NOMO-1 (cell line): ENCODE results near the gene EIF5B.

Experiments
- DNase-seq, 2 experiments: peaks; one replicate each; lab custom pipeline; 2025; ENCODE audit not compliant: unreplicated experiment in 2 of 2; lab: John Stamatoyannopoulos, UW

EIF5B gene

DNA sequence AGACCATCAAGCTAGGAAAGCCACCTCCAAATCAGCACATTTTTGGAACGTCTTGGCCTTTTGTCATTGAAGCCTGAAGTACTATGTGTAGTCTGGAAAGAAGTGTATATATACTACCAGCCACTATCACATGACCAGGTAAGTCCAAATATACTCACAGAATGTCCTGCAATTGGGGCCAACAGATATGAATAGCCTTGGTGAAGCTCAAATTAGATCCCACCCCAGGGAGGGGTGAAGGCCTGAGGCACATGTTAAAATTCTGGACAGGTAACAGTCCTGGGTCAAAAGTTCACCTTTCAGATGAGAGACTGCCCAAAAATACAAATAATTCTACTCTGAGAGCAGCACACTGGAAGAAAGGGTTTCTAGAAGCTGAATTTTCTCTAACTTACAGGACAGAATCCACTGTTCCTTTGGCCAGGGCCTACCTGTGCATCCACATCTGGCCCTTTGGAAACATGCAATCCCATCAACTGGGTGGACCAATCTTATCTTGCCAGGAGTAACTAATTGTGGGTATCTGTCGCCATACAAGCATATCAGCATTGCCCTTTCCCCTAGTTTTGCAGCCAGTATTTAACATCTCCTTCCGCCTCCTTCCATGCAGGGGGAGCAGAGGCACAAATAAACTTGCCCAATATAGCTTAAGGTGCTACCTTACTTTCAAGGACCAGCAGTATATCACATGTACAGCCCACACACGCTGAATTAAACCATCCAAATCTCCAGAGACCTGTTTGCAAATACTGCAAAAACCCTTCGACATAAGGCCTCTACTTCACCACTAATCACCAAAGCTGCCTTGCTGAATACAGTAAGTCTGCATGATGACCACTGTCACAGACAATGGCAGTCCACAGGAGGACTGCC lies 67.8 kb downstream of the EIF5B start:
- no peak for DNase-seq

DNA sequence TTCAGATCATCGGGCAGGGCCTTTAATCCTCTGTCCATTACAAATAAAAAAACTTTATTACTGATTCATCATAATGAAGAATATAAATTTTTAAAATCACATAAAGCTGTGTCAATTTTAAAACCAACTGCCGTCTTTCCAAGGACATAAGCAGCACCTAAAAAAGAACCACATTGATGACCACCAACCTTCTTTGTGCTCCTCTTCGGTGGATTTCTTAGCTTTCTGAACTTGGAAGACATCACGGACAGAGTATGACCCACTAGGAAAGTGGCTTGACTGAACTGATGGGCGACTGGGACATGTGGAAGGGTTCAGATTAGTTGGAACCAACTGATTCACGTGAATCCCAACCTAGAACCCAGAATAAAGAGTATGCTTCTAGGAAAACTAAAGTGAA lies 68.9 kb downstream of the EIF5B start:
- no peak for DNase-seq

DNA sequence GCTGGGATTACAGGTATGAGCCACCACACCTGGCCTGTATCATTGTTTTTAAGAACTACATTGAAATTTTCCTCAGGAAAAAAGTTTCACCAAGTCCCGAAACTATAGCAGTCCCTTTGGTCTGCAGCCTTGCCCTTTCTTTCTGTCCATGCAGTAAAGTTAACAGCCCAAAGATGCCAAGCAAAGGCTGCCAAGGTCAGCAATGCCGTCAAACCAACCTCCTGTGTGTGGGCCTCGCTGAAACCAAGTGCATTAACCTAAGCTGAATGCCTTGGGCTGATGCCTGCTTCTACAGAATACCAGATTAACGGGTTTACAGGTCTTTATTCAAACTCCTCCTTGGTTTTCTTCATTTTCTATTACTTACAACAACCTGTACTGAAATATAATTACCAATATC lies 73.1 kb downstream of the EIF5B start:
- no peak for DNase-seq

DNA sequence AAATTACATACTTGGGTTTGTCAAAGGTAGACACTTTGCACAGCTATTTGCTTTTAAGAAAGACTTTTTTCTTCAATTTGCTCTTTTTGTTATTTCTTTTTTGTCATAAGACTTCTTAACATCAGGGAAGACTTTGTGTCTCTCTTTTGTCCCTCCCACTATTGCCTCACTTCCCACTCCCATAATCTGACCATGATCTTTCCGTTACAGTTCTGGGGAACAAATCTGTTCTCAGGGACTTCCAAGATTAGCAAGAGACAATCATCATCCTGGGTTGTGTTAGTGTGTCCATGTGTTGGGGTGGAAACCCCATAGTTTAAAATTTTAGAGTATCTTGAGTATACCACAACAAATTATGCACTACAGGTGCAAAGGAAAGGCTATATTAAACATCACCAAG lies 77.4 kb downstream of the EIF5B start:
- DNase-seq: no peak

DNA sequence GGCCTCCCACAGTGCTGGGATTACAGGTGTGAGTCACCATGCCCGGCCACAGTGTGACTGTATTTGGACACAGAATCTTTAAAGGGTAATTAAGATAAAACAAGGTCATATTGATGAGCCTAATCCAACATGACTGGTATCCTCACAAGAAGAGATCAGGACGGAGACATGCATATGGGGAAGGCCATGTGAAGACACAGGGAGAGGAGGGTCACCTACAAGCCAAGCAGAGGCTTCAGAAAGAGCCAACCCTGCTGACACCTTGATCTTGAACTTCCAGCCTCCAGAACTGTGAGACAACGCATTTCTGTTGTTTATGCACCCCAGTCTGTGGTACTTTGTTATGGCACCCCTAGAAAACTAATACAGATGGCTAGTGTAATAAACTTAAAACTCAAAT lies 80.2 kb downstream of the EIF5B start:
- DNase-seq: no peak

DNA sequence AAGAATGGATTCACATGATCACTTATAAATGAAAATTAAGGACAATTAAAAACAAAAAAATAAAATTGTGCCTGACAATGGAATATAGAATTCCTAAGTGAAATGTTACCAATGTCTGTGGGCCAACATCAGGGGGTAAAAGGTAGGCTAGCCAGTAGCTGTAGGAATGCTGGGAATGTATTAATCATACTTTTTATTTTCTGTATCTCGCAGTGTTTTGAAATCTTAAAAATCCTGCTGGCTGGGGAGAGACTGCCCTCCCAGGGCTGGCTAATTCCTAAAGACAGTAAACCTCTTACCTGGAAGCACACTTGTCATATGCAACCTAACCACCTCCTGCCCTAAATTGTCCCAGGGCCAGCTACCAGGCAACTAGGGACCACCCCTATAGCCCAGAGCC lies 82.8 kb downstream of the EIF5B start:
- DNase-seq: no peak

DNA sequence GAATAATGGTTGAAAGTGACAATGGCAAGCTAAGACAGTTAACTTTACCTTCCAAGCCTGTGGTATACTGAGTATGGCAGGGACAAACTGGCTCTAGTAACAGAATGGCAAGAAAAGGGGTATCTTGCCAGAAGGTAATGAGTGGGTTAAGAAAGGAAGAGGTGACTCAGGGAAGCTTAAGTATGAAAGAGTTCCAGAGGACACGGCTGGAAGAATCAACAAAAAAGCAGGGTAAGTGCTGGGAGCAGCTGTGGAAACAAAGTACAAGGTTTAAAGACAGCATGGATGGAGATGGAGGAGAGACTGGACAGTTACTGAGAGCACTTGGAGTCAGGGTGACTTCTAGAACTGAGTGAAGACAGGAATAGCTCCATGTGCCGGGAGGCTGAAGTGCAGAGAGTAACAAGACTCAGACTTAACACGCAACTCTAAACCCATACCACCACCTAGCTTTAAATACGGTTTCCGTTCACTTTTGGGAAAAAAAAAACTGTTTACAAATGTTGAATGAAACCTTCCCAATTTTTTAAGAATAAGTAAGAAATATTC lies 83.6 kb downstream of the EIF5B start:
- DNase-seq: no peak

DNA sequence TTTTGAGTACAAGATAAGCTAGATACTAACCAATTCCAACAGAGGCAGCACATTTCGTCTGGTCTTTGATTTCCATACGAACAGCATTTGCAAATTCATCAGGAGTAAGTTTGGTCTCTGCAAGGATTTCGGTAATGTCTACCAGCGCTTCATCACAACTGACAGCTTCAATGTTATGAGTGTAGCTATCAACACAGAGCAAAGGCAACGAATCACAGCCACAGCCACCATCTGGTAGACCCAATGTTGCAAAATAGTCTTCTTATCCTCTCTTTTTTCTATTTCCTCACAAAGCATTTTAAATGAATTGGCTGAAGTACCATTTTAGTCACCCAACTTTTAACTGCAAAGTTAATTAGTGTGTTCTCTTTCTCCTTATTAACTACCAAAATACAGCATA lies 84.3 kb downstream of the EIF5B start:
- no peak for DNase-seq

DNA sequence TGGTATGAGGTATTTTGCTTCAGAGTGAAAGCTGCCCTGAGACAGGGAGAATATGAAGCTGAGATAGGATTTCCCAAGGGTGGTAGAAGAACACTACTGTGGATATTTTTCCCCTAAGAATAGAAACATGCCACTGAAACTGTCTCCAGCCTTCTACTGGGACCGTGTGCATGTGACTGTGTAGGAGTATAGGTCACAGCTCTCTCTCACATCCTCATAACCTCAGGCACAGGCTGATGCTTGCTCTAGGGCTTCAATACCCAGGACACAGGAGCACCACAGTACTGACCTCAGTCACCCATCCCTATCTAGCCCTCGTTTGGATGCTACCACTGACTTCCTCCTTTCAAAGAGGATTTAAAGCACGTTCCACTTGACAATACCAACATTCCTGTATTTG lies 85.4 kb downstream of the EIF5B start:
- DNase-seq: no peak

DNA sequence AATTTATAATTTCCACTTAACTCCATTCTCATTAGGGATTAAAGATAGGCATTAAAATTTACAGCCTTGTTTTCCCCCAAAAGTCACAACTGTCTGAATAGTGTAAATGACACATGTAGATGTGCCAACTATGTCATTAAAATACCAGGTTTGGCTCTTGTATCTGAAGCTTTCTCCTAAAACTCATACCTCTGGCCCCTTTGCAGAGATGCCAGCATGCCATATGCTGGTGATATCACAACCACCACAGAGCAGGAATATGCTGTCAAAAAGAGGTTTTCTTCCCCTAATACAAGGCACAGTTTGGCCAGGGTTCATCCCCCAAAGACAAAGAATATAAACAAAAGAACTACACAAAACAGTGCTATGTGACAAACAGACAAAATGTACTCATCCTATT lies 87.2 kb downstream of the EIF5B start:
- no peak for DNase-seq

DNA sequence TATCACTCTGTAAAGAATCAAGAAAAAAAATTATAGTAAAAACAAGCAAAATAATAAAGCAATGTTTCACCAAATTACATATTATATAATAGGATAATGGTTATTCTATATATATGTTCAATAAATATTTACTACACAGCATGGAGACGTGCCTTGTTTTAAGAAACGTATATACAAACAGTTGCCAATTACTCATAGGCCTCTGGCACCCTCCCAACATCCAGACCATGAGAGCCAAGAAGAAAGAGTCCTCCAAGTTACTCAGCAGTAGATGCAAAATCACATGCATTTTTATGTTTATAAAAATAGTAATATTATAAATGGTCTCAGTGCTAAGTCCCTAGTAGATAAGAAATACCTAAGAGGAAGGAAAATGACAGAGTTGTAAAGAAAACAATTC lies 87.8 kb downstream of the EIF5B start:
- no peak for DNase-seq

DNA sequence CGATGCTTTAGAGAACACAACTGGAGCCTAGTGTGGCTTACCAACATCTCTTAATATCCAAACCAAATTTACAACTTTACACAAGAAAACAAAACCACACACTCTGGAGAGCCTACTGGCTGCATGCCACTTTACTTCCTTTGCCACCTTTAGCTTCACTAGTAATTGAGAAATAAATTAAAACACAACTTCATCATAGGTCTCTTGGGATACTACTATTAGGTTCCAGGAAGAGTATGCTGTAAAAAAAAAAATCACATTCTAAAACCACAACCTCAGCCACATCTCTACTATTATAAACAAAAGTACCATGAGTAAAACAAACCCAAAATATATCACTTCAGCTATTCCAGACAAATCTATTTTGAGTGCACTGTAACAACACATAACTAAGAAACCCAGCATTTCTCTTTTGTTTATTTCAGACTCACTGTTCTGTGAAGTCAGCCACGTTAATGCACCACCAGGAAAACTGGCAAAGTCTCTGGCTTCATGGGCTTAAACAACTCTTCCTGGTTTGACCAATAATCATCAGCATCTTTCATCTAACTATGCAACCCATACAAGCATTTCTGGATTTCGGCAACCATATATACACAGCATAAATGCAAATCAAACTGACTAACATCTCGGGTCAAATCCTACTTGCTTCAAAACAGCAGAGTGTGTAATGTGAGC lies 93.6 kb downstream of the EIF5B start:
- no peak for DNase-seq

DNA sequence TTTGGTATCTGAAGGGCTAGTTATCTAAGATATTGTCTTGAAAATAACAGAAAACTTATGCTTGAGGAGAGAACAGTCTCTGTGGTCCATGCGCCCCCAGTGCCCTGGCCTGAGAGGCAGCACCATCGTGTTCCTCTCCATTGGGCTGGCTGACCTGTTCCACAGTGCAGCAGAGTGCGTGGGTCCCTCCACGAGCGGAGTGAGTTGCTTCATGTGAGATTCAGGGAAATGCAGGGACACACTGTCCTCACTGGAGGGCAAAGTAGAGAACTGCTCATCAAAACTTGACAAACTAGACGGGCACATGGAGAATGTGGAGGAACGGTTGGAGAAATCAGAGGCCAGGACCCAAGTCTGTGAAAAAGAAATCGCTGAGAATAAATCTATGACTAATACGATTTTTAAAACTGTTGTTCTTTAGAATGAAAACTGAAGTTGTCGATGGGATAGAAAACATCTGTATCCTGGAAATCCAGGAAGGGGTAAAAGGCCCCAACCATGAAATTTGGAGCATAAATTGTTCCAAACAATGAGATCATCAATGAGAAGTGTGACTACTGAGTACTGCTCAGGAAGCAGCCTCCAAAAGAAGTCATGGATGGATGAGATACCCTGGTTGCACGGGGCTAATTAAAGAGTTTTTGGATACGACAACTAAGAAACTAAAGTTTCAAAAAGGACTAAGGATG lies 94.5 kb downstream of the EIF5B start:
- no peak for DNase-seq

DNA sequence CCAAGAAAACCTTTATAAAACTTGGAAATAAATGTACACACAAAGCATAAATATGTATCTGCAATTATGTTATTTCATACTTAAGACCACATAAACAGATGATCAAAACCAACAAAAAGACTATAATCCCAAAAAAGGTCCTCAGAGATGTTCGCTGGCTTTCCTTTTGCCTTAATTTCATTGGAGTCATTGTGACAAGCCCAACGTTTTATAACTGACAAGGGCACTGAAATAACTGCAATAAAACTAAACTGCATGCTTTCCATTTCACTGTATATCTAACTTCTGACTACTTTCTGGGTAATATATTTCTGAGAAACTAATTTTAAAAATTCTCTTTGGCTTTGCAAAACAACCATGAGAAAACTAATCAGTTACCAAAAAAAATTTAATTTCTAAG lies 96.2 kb downstream of the EIF5B start:
- DNase-seq: no peak

DNA sequence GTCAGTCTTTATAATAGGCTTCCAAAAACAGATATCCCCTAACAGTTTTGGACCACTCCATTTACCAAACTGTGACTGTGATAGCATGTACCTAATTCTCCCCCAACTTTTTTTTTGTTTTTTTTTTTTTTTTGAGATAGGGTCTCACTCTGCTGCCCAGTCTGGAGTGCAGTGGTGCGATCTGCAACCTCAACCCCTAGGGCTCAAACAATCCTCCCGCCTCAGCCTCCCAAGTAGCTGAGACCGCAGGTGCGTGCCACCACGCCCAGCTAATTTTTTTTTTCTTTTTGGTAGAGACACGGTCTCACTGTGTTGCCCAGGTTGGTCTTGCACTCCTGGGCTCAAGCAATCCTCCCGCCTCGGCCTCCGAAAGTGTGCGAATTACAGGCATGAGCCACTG lies 99.7 kb downstream of the EIF5B start:
- DNase-seq: no peak

DNA sequence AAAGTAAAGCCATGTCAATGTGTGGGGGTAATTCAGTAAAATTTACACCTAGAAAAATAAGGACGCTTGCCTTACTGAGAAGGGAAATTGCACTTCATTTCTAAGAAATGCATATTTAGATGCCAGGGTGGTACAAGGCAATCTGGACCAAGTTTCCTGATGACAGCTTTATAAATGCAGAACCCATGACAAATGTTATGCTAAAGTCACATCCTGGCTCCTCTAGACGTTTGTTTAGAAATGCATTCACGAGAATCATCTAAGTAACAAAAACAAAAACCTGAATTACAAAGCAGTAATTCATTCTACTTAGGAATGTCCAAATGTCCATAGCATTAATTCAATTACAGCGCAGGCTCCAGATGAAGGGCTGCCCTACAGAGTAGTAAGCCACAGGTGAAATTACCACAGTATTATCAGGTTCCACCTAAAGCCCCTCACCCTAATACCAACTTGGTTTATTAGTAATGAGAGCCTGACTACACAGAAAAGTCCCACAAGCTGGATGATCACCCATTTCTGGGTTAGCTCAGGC lies 102.8 kb downstream of the EIF5B start:
- no peak for DNase-seq

DNA sequence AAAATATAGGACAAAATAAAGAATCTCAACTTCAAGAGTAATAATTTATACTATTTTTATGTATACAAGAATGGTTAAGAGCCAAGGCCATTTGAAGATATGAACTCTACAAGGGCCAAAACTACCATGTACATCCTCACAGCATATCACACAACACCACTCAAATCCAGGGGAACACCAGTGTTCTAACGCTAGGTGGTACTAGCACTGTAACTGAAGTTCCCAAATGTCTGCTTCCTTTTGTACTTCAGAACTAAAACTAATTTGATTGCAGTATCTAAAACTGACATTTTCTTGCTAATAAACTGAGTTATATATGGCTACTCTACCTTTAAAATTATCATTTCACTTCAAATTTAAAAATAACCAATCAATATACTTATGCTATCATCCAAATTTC lies 105.6 kb downstream of the EIF5B start:
- no peak for DNase-seq

DNA sequence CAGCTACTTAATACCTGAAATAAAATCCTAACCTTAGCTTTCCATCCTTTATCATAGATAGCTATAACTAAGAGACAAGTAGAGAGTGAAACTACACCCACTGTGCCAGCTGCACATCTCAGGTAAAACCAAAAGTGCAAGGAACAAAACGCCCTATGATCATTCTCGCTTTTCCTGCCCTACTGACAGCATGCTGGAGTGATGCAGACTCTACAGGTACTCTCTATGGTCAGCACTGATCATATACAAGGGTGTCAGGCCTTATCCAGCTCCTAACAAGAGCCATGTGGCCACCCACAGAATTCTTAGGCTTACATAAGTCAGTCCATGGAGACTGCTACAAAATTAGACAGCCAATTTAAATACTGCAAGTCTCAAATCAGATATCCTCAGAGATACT lies 107.0 kb downstream of the EIF5B start:
- no peak for DNase-seq

DNA sequence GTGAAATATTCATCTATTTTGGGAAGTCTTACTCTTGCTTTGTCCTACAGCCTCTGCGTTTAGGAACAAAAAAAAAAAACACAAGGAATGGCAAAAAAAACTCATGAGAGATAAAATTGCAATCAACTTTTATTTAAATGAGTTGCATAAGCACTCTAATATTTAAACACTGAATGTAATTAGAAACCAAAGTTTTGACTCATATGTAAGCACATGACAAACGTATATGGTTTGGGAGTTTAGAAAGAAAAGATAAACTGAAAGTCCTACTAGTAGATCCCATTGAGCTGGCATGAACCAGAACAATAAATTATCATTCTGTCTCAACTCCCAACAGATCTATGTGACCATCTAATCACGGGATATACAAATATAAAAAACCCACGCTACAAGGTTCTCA lies 107.9 kb downstream of the EIF5B start:
- no peak for DNase-seq

DNA sequence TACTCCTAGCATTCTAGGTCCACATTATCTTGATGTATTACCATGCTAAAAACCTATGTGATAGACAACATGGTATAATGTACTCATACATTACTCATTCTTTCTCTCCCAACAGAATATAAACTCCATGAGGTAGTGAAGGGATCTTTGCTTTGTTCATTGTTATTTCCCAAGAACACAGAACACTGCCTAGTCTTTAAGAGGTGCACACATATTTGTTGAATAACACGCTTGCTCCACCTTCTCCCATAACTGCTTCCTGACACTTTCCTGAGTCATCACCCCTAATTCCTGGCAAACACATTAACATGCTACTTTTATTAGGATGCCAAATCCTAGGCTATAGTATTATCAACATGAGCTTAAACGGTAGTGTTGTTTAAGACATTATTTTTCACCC lies 111.4 kb downstream of the EIF5B start:
- no peak for DNase-seq

DNA sequence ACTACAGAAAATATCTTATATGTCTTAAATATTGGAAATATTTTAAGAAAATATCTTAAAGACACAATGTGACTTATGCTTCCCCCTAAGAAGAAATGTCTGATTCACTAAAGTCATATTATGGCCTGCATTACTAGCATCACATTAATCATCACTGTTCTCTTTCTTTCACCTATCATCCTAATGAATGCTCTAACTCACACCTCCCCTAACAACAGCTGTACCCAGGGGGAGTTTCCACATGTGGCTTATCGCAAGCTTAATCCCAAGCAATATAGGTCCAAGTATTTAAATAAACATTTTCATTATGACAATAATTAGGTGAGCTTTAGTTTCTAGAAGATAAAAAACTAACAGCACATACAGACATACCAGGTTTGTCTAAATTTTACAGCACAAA lies 113.0 kb downstream of the EIF5B start:
- DNase-seq: no peak
